Stimulated activated CD4-positive, alpha-beta T cell treated with anti-CD3 and anti-CD28 coated beads, Interleukin-4, amount 100 ng/mL, for 1 hour (primary cell): ENCODE results near the gene QSOX2.

Experiments used
- DNase-seq: peaks from one replicate; pipeline ENCODE4 v3.0.0-alpha.2; 2020

QSOX2 gene

DNA sequence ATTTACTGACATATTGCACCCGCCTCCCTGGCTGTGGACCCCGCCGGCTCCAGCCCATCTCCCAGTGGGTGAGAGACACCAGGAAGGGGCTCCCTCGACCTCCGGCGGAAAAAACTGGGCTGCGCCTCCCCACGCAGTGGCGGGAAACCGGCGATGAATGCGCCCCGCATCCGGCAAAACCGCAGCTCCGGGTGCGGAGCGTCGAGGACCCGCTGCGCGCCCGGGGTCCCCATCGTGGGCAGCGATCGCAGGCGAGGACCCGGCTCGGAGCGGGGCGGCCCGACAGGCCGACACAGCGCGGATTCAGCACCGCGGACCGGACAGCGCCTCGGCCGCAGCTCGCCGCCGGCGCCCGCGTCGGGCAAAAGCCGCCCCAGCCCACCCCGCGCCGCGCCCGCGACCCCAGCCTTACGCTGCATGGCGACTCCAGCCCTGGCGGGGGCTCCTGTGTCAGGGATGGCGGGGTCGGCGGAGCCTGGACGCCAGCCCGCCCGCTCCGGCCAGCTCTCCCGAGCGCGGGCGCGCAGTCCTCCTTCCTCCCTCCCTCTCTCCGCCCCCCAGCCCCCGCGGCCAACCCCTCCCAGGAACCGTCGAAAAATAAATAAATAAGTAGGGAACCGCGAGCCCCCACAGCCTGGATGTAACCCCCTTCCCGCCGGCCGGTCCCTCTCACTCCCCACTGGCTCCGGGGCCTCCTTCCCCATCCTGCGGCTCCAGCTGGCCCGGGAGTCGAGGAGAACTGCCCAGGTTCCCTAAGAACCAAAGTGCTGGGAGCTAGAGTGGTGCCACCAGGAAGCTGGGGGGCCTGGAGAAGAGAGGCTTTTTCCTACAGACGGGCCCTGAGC, 43.8 kb downstream of the QSOX2 start:
- no peak for DNase-seq

DNA sequence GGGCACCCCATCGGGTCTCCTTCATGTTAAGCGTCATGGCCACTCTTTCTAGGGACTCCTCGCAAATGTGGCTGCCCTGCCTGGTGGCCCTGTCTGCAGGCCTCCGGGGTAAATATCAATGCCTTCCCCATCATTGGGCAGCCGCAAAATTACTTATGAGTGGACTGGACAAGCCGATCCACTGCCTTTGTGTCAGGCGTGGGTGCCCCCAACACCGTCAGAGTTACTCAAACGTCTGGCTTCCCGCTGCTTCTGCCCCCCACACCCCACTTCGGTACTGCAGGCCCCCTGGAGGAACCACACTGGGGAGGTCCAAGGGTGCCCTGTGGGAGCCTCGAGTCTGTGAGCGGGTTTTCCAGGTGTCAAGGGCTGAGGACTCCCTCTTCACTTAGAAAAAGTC, 44.4 kb downstream of the QSOX2 start:
- no peak for DNase-seq

DNA sequence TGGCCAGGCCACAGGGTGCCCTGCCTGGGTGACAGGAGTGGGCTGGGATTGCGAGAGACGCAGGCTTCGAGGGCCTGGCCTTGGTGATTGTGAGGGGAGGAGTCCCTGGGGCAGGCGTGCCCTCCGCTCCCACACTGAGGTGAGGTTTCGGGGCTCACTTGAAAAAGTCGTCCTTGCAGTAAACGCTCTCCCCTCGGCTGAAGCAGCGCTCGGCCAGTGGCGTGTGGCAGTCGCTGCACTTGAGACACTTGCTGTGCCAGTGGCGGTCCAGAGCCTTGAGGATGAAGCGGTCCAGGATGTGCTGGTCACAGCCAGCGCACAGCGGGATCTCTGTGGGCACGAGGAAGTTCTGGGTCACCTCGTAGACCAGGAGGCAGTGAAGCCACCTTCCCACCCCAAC, 45.2 kb downstream of the QSOX2 start:
- DNase-seq = no peak

DNA sequence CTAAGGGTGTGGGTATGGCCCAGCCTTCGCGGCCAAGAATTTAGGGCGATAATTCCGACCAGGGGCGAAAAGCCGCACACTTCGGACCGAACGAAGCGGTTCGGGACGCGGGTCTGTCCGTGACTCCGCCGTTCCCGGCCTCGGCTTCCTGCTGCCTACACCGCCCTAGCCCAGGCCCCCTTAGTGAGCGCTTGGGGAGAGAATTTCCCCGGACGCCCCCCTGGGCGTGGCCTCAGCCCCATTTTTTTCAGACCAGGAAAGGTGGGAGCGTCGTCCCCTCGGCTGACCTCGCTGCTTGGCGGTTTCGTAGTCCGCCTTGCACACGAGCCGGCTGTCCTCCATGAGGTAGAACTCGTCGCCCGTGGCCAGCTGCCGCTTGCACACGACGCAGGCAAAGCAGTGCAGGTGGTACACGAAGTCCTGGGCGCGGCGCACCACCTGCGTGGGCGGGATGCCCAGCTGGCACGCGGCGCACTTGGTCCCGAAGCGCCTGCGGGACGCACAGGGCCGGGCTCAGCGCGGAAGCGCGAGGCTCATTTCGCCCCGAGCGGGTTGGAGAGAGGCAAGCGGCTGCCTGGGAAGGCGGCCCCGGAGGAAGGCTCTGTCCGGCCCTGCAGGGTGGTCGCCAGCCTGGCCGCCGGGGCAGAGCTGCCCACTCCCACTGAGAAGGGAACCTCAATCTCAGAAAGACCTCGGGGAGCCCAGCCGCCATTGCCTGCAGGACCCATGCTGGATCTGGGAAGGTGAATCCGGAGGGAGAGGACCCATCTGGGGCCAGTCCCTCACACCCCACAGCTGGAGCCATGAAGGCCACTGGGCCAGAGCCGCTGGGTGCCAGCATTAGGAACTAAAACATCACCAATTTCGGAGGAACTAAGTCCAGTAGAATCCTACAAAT, 46.0 kb downstream of the QSOX2 start:
- no peak for DNase-seq

DNA sequence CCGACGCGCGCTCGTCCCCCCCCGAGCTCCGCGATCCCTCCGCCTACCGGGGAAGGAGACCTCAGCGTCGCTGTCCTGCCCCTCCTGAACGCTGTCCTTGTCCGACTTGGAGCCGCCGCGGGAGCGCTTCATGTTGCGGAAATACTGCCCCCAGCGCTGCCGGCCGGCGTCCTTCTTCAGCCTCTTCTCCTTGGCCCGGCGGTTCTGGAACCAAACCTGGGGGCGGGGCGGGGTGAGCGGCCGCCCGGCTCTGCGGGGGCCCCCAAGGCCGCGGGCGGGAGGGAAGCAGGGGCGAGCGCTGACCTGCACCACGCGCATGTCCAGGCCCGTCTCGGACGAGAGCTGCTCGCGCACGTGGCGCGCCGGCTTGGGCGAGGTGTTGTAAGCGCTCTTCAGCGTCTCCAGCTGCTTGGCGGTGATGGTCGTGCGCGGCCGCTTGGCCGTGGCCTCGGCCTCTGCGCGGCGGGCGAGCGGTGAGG, 47.0 kb downstream of the QSOX2 start:
- no peak for DNase-seq

DNA sequence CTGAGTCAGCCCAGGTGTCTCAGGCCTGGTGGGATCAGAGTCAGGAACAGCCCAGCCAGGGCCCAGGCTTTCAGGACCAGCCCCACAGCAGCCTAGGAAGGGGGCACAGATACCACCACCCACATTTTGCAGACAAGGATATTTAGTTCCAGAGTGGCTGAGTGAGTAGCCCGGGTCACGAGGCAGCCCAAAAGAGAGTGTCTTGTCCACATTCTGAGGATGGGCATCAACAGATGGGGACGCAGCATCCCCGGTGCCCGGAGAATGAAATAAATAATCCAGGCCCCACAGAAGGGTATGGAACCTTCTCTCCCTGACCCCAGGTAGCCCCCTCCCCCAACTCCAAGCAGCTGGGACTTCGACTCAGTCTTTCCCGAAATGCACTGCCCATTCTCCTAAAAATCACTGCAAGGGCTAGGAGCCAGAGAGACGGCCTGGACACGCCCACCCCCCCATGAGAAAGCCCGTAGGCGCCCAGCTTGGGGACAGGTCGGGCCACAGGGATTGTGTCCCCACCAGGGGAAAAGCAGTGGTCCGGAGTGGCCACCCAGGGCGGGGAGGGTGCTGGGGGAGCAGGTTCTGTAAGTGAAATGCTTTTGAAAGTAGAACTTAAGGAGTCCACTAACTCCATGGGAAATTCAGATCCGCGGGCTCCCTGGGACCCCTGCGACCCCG, 47.5 kb downstream of the QSOX2 start:
- no peak for DNase-seq

DNA sequence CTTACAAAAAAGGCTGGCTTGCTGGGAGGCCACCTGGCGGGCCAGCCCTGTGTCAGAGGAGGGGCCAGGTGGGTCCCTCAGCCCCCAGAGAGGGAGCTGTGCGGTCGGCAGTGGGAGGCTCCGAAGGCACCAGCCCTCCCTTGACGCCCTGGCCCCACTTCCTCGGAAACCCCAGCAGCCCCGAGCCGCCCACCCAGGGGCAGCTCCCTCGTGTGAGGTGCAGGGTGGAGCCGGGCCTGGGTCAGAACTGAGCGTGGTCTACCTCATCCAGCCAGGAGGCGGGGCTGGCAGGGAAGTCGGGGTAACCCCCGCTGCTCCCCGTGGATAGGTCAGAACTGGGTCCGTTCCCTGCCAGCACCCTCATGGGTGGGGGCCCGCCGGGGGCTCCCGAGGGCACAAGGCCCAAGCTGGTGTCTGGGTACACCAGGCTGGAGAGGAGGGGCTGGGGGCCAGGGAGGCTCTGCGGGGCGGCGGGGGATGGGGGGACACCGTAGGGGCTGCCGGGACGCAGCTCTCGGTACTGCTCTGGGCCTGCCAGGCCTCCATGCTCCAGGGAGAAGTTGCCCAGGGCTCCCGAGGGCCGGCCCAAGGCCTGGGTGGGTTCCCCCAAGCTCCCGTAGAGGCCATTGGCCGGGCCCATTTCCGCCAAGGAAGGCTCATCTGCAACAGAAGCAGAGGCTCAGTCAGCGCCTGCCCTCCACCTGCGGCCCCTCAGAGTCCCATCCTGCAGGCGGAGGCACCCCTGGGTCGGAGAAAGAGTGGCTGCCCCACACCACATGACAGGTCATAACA, 48.3 kb downstream of the QSOX2 start:
- DNase-seq = no peak

DNA sequence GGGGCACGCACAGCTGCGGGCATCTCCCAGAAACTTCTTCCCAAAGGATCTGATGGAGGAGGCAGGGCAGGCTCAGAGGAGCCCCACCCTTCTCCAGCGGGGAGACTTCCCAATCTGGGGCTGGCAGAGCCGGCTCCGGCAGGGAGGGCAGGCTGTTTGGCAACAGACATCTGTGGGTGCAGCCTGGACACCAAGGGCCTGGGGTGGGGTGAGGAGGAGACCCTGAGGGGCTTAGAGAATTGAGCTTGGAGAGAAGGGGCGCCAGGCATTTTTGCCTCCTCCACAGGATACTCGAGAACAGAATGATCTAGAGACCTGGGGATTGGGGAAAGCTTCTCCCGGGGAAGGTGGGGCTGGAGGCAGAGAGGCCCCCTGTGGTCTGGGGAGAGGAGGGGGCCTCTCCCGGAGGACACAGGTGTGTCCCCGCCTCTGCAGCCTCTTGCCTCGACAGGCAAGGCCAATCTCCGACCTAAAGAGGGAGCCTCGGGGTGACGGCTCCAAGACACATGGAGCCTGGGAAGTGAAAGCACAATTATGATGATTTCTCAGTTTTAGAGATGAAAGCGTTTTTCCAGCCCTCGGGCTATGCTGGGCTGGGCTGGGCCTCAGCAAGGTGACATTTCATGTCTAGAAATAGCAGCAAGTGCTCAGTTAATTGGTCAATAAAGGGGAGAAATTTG, 49.1 kb downstream of the QSOX2 start:
- no peak for DNase-seq

DNA sequence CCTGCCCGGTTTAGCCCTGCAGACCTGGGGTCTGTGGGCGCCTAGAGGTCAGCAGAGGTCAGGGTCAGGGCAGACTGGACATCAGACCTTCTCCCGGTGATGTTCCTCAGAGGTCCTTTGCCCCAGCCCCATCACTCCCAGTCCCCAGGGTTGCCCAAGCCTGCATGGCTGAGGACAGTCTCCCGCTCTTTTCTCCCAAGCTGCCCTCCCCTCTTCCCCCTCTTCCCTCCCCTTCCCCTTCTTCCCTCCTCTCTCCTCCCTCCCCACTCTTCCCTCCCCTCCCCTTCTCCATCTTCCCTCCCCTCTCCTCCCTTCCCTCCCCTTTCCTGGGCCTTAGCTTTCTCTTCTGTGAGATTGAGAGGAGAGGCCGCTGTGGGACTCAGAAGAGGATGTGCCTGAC, 51.1 kb downstream of the QSOX2 start:
- DNase-seq = no peak

DNA sequence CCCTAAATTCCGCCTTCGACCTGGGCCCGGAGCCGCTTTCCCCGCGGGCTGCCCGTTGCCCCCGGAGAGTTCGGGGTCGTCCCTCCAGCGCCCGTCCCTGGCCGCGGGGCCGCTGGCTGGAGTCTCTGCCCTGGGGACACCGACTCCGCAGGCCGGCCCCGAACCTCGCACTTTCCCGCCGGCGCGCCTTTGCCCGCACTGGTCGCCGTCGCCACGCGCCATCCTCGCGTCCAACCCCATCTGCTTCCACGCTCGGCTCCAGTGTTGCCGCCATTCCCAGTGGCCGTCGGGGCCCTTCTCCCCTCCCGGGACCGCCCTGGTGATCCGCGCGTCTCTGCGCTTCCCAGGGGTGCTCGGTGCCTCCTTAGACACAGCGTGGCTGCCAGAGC, 51.7 kb downstream of the QSOX2 start:
- DNase-seq = no peak

DNA sequence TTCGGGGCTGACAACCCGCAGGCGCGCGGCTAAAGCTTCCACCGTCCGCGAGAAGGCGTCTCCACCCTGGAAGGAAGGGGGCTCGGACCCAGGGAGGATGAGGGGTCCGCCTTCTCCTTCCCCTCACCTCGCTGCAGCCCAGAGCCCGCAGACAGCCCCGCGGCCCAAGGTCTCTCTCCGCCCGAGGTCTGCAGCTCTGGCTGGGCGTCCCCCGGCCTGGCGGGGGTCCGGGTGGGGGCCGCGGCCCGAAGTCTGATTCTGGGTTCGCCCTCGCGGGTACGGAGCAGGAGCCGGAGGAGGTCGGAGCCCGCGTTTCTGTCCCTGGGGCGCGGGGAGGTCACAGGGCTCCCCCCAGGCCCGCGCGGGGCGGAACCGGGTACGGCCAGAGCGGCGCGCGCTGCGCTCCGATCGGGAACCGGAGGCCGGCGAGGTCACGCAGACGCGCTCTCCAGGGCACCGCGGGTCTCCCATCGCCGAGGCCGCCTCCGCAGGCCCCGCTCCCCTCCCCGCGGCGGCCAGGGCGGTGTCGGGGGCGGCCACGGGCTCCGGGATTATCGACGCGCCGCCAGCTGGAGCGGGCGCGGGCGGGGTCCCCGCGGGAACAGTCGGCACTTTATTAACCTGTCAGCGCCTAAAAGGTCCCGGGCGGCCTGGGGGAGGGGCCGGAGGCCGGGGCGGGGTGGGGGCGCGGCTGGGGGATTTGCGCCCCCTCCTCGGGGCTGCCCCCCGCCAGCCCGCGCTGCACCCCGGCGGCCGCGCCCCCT, 52.3 kb downstream of the QSOX2 start:
- no peak for DNase-seq

DNA sequence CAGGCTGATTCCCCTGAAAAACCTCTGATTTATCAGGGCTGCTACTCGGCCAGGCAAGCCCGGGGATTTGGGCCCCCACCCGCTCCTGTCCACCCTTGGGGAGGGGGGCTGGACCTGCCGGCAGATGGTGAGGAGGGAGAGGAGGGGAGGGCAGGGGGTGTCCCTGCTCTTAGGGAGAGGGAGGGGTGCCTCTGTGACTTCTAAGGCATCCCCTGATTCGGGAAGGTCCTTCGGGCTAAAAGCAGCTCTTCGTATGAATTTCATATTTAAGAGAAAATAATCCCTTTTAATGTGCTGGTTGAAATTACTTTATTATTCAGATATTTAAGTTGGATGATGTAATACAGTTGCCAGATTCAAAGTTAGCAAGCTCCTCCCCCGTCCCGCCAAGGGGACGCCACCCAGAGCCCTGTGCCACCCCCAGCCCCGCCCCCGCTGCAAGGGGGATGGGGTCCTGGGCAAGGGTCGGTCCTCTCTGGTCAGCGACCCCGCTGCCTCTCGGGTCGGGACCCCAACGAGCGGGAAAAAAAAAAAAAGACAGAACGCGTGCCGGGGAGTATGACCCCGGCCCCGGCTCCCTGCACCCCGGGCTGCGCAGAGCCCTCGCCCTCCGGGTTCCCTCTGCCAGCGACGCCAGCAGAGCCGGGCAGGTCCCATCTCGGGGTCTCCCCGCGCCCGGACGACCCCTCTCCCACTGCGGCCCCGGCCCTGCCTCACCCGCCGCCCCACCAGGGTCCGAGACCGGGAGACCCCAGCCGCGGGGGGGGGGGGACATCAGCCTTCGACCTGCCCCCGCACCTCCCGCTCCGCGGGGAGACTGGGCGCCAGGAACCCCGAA, 53.1 kb downstream of the QSOX2 start:
- DNase-seq = no peak

DNA sequence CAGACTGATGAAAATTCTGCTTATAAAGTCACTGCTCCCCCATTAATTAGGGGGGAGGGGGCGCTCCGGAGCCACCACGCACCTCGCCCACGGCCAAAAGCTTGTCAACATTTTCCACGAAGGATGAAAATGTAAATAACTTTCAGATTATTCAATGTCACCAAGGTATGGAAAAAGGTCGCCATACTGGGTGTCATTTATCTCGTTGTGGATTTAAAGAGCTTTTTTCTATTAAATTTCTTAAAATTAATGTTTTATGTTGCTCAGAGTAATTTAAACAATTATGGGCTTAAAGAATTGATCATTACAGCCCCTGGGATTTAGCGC, 53.7 kb downstream of the QSOX2 start:
- no peak for DNase-seq

DNA sequence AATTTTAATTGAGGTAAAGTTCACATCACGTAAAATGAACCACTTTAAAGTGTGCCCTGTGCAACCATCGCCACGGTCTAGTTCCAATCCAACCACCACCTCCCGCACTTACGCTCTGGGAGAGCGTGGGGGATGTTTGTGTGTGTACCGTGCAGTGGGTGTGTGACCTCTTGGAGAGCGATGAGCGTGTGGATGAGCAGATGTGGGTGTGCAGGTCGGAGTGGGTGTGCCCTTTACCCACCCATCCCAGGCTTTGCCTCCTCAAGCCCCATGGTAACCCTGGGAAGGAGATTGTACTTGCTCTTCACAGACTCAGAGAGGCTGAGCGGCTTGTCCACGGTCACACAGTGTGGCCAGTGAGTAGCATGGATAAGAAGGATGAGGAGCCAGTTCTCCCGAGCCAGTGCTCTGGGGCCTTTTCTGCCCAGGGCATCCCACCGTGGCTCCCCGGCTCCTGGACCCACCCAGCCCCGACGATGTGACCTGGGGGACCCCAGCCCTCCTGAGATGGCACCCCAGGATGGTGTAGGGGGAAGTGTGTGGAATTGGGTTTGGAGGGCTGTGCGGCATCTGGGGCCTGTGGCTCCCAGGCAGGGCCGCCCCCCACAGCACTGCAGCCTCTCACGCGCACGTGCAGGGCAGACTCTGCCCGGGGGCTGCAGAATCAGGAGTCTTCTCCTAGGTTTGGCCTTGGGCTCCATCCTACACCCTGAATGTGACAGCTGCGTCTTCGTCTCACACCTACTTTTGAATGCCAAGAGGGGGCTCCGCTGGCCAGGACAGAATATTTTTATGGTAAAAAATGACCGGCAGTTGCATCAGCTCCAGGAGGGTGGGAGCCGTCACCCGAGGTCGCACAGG, 54.3 kb downstream of the QSOX2 start:
- no peak for DNase-seq

DNA sequence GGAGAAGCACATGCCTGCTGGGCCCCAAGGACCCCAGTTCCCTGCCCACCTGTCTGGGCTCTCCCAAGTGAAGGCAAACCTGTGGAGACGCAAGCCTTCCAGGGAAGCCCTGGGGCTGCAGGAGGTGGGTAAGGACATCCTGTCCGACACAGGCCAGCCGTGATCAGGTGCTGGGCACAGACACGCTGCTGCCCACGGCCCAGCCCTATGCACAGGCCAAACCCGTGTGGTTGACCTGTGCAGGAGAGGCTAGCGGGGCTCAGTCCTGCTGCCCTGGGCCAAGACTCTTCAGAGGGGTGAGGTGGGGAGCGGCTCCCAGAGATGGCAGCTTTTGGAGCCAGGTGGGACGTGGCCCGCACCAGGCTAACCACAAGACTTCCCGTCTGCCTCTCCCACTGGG, 55.0 kb downstream of the QSOX2 start:
- DNase-seq = no peak

DNA sequence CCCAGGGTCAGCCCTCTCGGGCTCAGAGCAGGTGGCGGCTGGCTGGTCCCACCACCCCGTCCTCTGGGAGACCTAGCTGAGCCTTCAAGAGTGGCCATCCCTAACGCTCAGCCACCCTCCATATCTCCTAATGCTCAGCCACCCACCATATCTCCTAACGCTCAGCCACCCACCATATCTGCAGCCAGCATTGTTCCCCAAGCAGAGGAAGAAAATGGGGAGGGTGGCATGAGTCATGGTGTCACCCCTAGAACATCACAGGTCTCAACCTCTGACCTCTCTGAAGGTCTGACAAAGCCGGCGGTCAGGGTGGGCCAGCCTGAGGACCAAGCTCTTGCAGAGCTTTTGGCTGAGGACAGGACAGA, 55.4 kb downstream of the QSOX2 start:
- no peak for DNase-seq

DNA sequence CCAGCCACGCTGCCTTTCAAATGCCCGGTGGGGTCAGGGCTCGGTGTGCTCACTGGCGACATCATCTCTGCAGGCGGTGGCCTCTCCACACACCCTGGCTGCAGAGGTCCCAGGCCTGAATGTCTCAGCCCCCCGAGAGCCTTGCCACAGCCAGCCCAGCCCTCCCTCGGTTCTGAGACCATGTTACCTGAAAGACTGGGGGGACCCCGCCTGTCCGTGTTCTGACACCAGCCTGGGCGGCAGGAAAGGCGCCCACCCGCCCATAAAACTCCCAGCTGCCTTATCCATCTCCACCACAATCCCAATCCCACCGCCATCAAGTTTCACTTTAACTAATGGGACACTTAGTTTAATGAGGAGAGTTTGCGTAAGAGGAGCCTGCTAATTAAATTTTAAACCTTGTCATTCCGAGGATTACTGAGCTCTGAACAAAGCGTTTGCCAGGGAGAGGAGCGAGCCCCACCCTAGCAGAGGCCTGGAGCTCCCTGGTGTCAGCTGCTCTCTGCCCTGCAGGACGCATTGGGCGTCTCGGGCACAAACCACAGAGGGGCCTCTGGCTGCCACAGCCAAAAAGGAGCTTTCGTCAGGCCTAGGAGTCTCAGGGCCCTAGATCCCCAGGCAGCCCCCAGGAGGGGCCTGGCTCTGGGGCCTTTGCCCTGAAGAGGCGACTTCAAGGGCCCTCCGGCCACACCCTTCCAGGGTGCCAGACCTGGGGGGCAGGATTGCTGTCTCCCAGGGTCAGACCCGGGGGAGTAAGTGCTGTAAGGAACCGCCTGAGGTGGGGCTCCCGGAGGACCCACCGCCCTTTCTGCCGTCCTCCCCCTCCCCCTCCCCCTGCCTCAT, 56.0 kb downstream of the QSOX2 start:
- DNase-seq = no peak
